ENCODE measurements around the gene PDE6B.

GRCh38 chr4:689723-690122 is 64.3 kb downstream of the PDE6B start:
- no peak for TF ChIP-seq CTCF (IDR thresholded peaks at IDR 0.05)
- no peak for TF ChIP-seq POLR2A (IDR thresholded peaks at IDR 0.05)

Measured in ovary (tissue), 3 donors.